Mesenteric fat pad (tissue), 1 donor: ENCODE data around the gene CTSL. TPM values are rescaled to one million over a fixed set of nuclear protein-coding genes. Genes with fewer than 3 reads are reported as not detected.

Source experiments
- DNase-seq: peaks from one replicate; pipeline ENCODE4 v3.0.0-alpha.2; 2020; ENCODE audit warnings: low spot score
- total RNA-seq: library from RNA; stranded (reverse); fragmentation: NEBNext Ultra II Directional; extraction: Animal tissue kit (Norgen Biotek cat#: 25700); gene quantifications from one replicate; pipeline ENCODE4 v1.2.1, GENCODE V29; 2021
- donor health status: DM: yes; HTN: yes; CAD: no.

CTSL gene
- total RNA-seq, 1 donor from 2014 or later = 729 TPM

DNA sequence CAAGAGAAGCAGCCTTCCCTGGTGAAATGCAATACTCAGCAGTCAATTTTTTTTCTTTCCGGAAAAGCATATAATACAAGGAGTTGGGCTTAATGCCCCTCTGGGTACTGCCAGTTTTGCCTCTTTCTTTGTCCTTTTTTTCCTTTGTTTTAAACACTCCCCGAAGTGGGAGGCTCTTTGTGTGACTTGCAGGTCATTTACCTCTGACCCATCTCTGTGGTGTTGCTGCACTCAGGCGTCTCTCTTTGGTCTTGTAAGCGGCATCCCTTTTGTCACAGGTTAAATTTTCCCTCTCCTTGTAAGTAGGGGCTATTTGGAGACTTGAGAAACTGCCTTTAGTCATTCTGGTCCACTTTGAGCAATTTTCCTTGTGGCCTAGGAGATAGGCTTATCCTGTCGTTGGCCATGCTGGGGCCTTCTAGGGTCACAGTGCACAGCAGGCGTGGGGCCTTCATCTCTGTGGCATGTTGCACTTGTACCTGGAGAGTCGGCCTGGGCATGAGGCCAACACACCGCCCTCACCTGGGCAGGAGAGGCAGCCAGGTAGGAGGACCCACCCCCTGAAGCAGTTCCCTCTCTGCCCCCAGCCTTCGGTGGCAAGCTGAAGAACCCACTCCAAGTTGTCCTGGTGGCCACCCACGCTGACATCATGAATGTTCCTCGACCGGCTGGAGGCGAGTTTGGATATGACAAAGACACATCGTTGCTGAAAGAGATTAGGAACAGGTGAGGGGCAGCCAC lies 27.7 kb upstream of the CTSL start:
- peak; percentile 57 for DNase-seq

DNA sequence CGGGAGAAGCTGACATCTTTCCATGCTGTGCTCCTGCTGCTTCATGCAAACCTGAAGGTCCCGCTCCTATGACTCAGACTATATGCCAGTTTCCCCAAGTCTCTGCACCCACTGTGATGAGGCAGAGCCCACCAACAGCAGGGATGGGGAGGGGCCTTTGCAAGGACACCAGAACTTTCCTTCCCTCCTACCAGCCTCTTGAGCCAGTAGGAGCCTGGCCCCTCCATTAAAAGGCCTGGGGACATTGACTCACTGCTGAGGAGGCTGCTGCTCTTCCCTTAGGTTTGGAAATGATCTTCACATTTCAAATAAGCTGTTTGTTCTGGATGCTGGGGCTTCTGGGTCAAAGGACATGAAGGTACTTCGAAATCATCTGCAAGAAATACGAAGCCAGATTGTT lies 26.1 kb upstream of the CTSL start:
- peak; percentile 51 for DNase-seq

GRCh38 chr9:87701491-87701890 lies 24.4 kb upstream of the CTSL start:
- DNase-seq = peak; percentile 16

DNA sequence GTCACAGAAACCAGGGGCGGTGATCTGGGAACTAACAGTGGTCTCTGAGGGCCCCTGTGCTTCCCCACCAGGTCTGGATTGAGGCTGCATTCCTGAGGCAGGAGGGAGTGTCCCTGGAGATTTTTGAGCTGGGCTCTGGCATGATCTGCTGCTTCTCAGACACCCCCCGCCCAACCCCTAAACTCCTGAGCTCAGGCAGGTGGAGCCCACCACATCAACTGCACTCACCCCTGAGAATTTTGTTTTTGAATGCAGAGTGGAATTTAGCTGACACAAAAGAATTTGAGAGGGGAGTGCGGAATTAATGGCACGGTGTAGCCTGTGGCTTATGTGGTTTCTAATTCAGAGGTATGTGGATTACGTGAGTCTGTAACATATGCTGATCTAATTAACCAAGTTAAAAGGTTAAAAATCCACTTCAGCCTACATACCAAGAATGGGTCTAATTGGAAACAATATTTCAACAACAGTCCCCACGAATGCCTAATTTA lies 23.9 kb upstream of the CTSL start:
- DNase-seq = peak; percentile 53

DNA sequence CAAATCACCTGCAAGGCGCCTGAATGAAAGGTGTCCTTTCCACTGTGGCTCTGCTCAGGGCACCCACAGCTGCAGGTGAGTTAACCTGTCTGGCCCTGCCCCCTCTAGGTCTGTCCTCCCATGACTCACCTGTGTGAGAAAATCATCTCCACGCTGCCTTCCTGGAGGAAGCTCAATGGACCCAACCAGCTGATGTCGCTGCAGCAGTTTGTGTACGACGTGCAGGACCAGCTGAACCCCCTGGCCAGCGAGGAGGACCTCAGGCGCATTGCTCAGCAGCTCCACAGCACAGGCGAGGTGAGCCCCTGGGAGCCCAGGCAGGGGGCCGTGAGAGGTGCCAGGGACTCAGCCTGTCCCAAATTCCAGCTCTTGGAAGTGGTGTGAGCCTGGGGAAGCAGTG lies 23.0 kb upstream of the CTSL start:
- DNase-seq = peak; percentile 73

DNA sequence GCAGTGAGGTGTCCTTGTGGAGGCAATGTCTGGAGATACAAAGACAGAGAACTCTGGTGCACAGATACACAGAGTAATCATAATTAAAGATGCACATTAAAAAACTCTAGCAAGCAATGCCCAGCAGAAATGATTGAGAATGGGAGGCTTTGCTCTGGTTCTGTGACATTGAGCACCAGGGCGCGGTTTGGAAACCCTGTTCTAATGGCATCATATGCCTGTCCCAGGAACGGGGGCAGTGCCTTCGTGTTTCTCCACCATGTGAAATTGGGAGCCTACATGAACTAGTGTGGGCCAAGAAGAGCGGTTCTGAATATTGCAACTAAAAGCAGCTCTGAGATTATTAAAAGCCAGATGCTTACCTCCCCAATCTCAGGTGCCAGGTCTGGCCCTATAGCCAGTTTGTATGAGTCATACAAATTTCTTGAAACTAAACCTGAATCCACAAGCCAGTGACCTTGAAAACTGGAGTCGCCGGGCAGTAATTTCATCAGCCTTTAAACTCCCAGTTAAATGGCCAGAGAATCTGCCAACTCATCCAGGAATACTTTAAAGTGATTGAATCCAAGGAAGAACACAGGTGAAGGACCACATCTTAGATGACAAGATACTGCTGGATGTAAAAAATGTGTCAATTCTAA lies 22.2 kb upstream of the CTSL start:
- peak; percentile 65 for DNase-seq

GRCh38 chr9:87704342-87704741 lies 21.6 kb upstream of the CTSL start:
- DNase-seq = peak; percentile 45

GRCh38 chr9:87706066-87706739 lies 19.7 kb upstream of the CTSL start:
- DNase-seq = peak; percentile 89

DNA sequence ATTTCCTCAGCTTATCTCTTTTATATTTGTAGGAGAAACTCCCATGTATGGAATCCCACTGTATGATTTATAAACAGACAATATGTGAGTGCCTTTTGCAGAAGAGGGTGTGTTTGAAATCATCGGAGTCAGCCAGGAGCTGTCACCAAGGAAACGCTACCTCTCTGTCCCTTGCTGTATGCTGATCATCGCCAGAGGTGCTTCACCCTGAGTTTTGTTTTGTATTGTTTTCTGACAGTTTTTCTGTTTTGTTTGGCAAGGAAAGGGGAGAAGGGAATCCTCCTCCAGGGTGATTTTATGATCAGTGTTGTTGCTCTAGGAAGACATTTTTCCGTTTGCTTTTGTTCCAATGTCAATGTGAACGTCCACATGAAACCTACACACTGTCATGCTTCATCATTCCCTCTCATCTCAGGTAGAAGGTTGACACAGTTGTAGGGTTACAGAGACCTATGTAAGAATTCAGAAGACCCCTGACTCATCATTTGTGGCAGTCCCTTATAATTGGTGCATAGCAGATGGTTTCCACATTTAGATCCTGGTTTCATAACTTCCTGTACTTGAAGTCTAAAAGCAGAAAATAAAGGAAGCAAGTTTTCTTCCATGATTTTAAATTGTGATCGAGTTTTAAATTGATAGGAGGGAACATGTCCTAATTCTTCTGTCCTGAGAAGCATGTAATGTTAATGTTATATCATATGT lies 18.0 kb upstream of the CTSL start:
- peak; percentile 30 for DNase-seq

DNA sequence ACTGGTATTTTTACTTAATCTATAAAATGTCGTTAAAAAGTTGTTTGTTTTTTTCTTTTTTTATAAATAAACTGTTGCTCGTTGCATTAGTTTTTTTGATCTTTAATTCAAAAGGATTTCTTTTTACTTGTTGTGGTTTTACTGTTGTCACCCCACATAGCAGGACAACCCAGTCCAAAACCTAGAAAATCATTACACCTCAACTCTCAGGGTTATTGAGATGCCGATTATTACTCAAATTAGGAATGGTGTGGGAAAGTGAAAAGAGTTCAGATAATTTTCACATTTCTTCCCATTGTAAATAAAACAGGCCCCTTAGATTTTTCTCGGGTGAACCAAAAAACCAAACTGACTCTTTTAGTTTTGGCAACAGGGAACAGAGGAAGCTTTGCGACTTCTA lies 17.4 kb upstream of the CTSL start:
- no peak for DNase-seq

DNA sequence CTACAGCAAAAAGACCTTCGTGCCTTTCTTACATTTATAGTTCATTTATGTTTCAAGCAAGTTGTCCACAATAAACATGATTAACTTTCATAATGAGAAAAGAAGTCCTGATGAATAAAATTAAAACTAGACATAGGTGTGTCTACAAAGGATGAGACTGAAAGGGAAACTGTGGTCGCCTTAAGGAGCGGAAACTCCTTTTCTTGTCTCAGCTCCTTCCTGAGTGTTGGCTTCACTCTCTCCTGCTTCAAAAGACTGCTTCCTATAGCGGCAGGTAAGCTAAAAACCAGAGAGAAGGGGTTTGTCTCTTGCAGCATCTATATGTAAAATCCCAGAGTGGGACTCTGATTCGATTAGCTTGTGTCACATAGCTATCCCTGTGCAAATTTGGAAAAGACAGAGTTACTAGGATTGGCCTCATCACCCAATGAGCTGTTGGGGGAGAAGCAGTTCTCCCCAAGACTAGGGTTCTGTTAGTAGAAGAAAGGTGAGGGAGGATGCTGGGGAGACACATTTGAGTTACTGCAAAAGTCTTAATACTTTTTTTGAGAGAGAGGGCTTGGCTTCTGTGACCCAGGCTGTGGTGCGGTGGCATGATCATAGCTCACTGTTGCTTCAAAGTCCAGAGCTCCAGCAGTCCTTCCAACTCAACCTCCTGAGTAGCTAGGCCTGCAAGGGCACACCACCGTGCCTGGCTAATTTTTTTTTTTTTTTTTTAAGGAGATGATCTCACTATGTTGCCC lies 16.8 kb upstream of the CTSL start:
- DNase-seq = no peak

DNA sequence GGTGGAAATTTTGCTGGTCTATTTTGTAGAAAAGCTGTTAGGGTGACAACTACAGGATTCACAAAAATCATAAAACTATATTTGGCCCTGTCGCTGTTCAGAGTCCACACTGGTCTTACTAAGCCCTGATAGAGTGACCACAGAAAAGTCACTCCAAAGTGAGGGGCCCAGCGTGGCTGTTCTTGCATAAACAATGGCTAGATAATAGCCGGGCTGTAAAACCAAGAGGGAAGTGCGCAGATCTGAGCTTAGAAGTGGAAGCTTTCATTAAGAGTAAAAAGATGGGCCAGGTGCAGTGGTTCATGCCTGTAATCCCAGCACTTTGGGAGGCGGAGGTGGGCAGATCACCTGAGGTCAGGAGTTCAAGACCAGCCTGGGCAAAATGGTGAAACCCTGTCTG lies 15.5 kb upstream of the CTSL start:
- peak; percentile 20 for DNase-seq

DNA sequence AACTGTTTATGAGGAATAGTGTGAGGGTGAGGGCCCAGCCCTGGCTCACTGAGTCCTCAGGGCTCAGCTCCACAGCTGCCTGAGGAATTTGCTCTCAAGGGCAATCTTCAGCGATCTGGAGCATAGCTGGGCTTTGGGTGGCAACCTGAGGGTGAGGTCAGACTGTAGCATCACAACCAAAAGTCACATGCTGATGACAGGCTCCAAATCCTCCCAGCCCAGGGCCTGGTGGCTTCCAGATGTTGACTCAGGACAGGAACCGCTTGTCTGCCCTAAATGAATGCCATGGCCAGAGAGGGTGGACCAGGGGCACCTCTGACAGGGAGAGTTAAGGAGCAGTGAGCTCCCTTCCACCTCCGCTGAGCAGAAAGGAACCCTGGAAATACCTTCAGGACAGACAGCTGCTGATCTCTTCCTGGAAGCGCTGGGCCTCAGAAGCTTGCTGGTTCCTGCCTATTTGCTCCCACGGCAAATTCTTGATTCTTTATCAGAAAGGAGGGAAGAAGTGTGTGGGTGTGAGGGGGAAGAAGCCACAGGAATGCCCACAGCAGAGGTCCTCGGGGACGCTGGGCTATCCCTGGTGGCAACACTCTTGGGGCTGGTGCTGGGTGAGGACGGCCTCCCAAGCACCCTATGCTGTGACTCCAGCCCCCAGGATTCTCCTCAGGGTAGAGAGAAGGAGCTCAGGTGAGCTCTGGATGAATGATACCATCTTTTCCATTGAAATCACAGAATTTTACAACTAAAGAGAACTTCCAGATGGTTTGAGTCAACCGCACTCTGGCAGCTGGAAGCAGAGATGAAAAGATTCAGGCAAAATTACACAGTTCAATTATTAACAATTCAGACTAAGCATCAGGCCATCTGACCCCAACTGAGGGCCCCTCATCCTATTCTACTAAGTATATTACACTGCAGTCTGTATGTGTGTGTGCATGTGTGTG lies 13.8 kb upstream of the CTSL start:
- peak; percentile 87 for DNase-seq

GRCh38 chr9:87712801-87713277 lies 13.1 kb upstream of the CTSL start:
- DNase-seq = peak; percentile 41

DNA sequence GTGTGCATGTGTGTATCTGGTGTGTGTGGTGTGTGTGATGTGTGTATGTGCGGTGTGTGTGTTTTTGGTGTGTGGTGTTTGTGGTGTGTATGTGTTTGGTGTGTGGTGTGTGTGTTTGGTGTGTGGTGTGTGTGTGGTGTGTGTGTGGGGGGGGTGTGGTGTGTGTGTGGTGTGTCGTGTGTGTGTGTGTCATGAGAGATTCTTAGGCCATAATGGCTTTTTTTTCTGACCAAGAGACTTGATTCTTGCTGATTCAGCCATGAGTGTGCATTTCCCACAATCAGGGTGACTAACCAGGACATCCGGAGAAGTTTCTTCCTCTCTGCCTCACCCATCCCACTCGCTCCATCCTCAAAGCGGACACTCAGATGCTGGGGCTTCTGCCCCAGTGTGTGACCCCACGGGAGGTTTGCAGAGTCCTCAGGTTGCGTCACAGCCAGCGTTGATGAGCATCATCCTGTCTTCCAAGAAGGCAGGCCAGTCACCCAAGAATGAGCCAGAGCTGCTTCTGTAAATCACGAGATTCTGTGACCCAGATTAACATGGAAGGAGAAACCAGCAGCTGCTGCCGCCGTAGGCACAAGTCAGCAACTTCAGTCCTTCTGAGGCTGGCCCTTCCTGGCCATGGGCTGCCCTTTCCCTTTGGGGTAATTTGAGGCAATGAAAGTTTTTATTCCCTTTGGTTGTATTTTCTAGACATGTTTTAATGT lies 12.5 kb upstream of the CTSL start:
- peak; percentile 92 for DNase-seq

- DNase-seq = no peak
Observed at GRCh38 chr9:87713988-87714330, 12.0 kb upstream of the CTSL start.

DNA sequence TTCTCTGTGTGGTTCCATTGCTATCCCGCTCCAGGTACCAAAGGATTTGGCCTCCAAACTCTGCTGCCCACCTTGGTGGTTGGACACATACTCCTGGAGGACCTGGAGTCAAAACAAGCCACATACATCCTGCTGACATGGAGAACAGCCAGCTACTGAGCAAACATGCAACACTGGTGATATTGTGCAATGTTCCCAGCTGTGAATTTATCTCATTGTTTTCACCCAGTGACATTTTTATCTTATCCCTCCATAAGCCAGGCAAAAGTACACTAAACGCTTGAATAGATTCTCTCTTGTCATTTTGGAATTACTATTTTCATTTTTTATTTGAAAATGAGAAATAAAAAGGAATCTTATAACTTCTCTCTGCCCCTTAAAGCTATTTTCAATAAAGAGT lies 11.1 kb upstream of the CTSL start:
- DNase-seq = peak; percentile 28

GRCh38 chr9:87716141-87716540 lies 9.8 kb upstream of the CTSL start:
- no peak for DNase-seq

- peak; percentile 45 for DNase-seq
Observed at GRCh38 chr9:87717456-87717855, 8.5 kb upstream of the CTSL start.
